ENCODE measurements around the gene RNF10. TPM values are rescaled to one million over a fixed set of nuclear protein-coding genes. Genes with fewer than 3 reads are reported as not detected.
A peak's percentile ranks its signal among the peaks of the same experiment; 100 is the strongest.
"Not testable (repeated sequence)": the region's sequence is repeated elsewhere in the genome, so short reads cannot be mapped to it uniquely, and the experiment has no call there.

RNF10 gene
- total RNA-seq, 1 donor from 2014 or later = 127 TPM

- DNase-seq (ENCODE audit: low read depth in 2 of 2) = no peak
Measured at GRCh38 chr12:120579179-120579578, 45.0 kb downstream of the RNF10 start.

- DNase-seq (ENCODE audit: low read depth in 2 of 2) = peak; percentile 98 to 99
Measured at GRCh38 chr12:120580787-120581723, 46.9 kb downstream of the RNF10 start, which contains the start of gene POP5. Gene POP5 (minus strand): TSS chr12:120581402. CDS start chr12:120581362, 40 bp downstream.

DNA sequence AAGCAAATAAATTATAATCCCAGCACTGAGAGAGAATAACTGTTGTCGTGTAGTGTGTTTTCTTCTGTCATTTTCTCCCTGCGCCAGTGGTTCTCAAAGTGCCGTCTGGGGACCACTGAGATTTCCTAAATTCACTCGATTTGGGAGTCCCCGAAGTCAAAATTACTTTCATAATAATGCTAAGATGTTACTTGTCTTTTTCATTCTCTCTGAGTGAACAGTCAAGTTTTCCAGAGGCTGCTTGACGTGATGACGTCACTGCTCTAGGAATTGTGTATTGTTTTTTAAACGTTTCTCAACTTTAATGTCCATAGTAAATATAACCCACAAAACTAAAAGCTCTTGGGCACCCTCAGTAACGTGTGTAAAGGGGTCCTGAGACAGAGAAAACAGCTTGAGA is 47.8 kb downstream of the RNF10 start:
- no peak for DNase-seq (ENCODE audit: low read depth in 2 of 2)

DNA sequence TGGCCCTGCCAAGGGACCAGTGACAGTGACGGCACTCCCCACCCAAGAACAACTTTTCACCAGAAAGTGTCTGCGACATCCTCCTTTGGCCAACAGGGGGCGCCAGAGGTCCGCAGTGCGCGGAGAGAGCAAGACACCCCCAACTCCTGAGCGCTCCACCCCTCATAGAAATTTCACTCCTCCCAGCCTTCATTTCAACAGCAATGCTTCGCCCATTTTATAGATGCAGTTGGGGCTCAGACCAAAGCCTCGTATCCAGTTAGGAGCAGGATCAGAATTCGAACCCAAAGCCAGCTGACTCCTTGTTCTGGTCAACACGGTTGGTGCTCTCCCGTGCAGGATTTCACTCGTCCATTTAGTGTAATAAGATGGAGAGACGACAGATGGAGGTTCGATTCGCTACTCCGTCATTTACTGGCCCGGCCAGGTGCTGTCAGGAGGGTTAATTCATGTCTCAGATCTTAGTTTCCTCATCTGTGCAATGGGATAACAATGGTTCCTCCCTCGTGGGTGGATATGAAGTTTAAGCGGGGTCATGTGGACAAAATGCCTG is 49.4 kb downstream of the RNF10 start:
- peak; percentile 69 to 70 for DNase-seq (ENCODE audit: low read depth in 2 of 2)

- peak in 1 of 2 donors; percentile 34 for DNase-seq (ENCODE audit: low read depth in 2 of 2)
Measured at GRCh38 chr12:120584343-120585149, 50.4 kb downstream of the RNF10 start.

DNA sequence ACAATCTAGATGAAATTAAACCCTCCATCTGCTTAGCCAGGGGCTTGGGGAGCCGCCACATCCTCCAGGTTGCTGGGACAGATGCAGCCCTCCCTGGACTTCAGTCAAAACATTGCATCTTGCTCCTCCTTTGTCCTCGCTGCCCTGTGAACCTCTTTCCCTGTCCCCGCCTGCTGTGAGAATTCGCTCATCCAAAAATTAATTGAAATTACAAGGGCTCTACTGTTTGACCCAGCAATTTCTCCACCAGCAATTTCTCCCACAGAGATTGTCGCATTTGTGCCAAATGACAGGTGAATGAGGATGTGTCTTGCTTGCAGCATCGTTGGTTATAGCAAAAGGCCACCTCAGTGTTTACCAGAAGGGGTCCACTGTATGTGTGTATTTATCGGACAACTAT is 52.0 kb downstream of the RNF10 start:
- DNase-seq (ENCODE audit: low read depth in 2 of 2) = no peak

DNA sequence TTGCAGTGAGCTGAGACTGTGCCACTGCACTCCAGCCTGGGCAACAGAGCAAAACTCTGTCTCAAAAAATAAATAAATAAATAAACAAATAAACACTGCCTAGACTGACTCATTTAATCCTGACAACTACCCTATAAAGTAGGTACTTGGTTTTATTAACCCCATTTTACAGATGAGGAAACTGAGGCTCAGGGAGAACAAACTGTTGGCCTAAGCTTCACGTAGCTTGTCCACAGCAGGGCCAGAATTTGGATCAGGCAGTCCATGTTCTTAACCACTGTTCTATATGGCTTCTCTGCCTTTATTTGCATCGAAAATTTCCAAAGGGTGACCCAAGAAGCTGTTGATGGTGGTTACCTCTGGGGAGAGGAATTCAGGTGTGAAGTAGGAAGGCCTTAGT is 52.7 kb downstream of the RNF10 start:
- no peak for DNase-seq (ENCODE audit: low read depth in 2 of 2)

DNA sequence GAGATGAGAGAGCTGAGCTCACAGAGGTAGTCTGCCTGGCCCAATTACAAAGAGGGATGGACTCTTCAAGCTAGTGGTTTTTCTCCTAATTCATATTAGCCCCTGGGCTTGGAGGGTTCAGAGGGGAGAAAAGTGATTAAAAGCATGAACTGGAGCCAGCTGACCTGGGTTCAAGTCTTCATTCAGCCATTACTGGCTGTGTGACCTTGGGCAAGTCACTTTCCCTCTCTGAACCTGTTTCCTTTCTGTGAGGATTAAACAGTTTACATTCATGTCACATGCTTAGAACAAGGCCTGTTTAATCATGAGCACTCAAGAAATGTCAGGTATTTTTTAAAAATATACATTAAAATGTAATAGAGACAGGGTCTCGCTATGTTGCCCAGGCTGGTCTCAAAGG is 54.2 kb downstream of the RNF10 start:
- no peak for DNase-seq (ENCODE audit: low read depth in 2 of 2)

DNA sequence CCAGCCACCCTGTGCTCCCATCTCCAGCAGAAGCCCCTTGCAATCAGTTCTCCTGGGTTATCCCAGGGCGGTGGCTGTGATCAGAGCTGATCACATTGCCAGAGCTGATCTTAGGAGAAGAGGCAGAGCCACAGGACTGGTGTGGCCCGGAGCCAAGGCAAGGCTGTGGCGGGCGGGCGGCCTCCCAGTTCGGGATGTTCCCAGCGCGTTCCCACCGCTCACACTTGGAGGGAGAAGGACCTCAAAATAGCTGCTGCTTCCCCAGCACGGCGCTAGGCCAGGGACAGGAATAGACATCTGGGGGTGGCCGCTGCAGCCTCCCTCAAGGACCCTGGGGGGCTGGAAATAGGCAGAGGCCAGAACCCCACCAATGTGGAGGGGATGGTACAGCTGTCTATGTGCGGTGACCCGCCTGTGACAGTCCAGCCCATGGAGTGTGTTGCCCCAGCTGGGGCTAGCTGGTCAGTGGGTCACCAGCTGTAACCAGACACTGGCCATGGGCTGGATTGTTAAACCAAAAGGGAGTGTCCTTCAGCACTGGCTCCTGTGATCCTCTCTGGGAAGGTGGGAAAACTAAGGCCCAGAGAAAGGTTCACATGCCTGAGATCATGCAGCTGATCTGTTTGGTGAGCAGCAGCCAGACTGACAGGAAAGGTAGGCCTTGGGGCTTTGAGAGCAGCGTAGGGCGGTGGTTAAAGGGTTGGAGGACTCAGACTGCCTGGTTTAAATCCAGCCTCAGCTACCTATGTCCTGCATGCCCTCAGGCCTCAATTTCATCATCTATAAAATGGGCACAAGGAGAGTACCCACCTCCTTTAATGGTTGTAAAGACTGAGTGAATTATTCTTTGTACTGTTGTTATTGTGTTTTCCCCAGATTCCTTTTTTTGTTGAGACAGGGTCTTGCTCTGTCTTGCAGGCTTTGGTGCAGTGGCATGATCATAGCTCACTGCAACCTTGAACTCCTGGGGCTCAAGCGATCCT is 55.1 kb downstream of the RNF10 start:
- no peak for DNase-seq (ENCODE audit: low read depth in 2 of 2)

GRCh38 chr12:120590741-120591407 is 56.7 kb downstream of the RNF10 start:
- no peak for DNase-seq (ENCODE audit: low read depth in 2 of 2)

DNA sequence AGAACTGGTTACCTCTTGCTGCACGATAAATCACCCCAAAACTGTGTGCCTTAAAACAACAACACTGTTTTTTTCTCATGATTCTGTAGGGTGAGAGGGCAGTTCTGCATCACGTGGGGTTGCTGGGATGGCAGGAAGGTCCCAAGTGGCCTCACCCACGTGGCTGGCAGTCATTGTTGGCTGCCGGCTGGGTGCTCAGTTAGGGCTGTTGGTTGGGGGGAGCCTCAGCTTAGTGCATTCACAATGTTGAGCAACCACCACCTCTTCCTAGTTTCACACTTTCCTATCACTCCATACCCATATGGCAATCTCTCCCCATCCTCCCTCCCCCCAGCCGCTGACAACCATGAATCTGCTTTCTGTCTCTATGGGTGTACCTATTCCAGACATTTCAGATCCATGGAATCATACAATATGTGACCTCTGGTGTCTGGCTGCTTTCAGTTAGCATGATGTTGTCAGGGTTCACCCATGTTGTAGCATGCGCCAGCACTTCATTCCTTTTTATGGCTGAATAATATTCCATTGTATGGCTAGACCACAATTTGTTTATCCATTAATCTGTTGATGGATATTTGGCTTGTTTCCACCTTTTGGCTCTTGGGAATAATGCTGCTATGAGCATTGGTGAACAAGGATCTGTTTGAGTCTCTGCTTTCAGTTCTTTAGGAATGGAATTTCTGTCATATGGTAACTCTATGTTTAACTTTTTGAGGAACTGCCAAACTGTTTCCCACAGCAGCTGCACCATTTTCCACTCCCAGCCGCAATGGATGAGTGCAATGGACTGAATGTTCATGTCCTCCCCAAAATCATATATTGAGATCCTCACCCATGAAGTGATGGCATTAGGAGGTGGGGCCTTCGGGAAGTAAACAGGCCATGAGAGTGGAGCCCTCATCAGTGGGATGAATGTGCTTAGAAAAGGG is 58.2 kb downstream of the RNF10 start:
- DNase-seq (ENCODE audit: low read depth in 2 of 2) = no peak

- DNase-seq (ENCODE audit: low read depth in 2 of 2) = no peak
Measured at GRCh38 chr12:120596901-120597300, 62.7 kb downstream of the RNF10 start.

DNA sequence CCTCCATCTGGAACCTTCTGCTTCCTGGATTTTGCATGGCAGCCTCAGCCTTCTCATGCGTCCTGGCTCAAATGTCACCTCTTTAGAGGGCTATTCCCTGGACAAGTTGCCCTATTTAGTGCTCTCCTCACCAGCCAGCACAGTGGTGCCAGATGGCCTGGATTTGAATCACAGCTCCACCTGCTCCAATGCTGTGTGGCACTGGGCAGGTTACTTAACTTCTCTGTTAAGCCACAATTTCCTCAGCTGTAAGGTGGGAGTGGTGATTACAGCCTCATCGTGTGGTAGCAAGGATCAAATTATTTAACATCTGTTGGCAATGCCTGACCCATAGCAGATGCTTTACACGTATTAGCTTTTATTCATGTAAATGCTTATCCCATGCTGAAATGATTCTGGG is 63.7 kb downstream of the RNF10 start:
- no peak for DNase-seq (ENCODE audit: low read depth in 2 of 2)

DNA sequence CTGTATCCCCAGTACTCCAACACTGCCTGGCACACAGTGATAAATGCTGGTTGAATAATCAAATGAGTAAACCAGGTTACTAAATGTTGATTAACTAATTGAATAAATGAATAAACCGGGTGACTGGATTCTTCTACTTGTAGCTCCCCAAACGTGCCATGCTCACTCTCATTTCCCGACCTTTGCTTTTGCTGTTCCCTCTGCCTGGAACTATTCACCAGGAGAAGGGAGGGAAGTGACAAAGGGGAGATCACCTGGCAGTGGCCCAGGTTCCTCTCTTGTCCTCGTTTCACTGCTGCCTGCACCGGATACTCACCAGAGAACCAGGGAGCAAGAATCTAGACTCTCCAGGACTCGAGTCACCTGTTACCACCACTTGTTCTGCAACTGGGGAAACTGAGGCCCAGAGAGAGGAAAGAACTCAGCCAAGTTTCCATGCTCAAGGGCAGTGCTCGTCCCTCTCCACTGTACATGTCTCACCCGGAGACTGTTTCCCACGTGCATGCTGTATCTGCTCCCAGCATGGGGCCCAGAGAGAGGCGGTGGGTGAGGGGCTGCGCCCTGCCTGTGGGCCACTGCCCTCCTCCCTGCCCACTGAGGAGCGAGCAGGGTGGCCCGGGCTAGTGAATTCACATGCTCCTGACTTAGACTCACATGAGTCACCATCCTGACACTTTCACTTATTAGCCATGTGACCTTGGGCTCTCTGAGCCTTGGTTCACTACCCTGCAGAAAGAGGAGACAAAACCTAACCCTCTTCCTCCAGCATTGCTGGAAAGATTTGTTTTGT is 64.7 kb downstream of the RNF10 start:
- DNase-seq (ENCODE audit: low read depth in 2 of 2) = peak in 1 of 2 donors; percentile 57

DNA sequence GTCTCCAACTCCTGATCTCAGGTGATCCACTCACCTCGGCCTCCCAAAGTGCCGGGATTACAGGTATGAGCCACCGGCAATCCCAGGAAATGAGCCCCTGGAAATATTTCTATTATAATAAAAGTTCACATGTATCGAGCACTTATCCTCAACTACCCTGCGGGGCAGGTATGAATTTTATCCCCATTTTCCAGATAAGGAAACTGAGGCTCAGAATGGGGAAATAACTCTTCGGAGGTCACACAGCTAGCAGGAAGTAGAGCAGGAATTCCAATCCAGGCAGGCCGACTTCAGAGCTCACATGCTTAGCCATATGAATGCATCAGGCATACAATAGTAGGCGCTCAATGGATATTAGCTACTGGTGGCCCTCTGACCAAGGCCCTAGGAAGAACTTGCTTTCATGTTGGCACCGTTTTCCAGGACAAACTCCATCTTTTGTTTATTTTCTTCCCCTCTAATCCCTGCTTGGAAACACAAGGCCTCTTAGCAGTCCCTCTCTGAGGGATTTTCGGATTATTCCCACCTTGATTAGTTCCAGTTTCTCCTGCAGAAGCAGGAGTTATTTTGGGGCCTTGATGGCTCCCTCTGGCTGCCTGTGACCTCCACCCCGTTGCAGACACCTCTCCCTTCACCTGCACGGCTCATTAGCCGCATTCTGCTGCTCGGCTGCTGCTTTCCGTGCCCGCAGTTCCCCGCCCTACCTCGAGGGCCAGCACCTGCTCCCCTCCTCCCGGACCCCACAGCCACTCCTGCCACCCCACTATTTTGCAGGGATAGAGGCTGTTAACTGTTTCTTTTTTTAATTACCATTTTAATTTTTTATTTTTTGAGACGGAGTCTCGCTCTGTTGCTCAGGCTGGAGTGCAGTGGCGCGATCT is 65.8 kb downstream of the RNF10 start:
- DNase-seq (ENCODE audit: low read depth in 2 of 2) = no peak

- DNase-seq (ENCODE audit: low read depth in 2 of 2) = not testable (repeated sequence)
Measured at GRCh38 chr12:120602416-120602815, 68.3 kb downstream of the RNF10 start.

GRCh38 chr12:120610560-120610959 is 76.4 kb downstream of the RNF10 start:
- DNase-seq (ENCODE audit: low read depth in 2 of 2) = no peak

Measured in lung microvascular endothelial cell (primary cell).